ENCODE data around the gene SLC39A12. TPM values are rescaled to one million over a fixed set of nuclear protein-coding genes. Genes with fewer than 3 reads are reported as not detected.

The SLC39A12 gene
- total RNA-seq, 4 donors from 2014 or later = 0.11 TPM; not detected in 3

GRCh38 chr10:18068401-18068800 is 116.7 kb downstream of the SLC39A12 start:
- TF ChIP-seq POLR2A (IDR thresholded peaks at IDR 0.05) (no peak), CTCF (IDR thresholded peaks at IDR 0.05) (no peak)
- no peaks in the 10 kb centered on the region for H3K4me1 ChIP-seq
- H3K27ac ChIP-seq = no peak overlapping the region
- H3K4me3 ChIP-seq (replicated peaks in 1 of 3) = no peak overlapping the region
- DNase-seq = no peak
- intact Hi-C loops (cut with DNase I) = no loop called here
- no peaks in the 10 kb centered on the region for H3K36me3 ChIP-seq
- 75 to 77% methylated on average over 4 of the region's 4 CpGs for WGBS, 2 donors
- H3K27me3 ChIP-seq = no peaks in the 10 kb centered on the region
- no peaks in the 10 kb centered on the region for H3K9me3 ChIP-seq

- Histone ChIP-seq H3K4me1 (no peaks in the 10 kb centered on the region), H3K9me3 (no peaks in the 10 kb centered on the region), H3K36me3 (no peaks in the 10 kb centered on the region), H3K27ac (no peak overlapping the region), H3K27me3 (no peaks in the 10 kb centered on the region), H3K4me3 (replicated peaks in 1 of 3) (no peak overlapping the region)
- WGBS, 2 donors = 90% methylated on average over 2 of the region's 2 CpGs
- no peak for DNase-seq
- intact Hi-C loops (cut with DNase I) = no loop called here
- TF ChIP-seq CTCF (IDR thresholded peaks at IDR 0.05) (no peak), POLR2A (IDR thresholded peaks at IDR 0.05) (no peak)
Measured at GRCh38 chr10:18071591-18071990, 119.9 kb downstream of the SLC39A12 start.

- Histone ChIP-seq H3K36me3 (no peaks in the 10 kb centered on the region), H3K4me3 (replicated peaks in 1 of 3) (no peak overlapping the region), H3K27ac (no peak overlapping the region), H3K9me3 (no peaks in the 10 kb centered on the region), H3K27me3 (no peaks in the 10 kb centered on the region), H3K4me1 (no peaks in the 10 kb centered on the region)
- TF ChIP-seq CTCF (IDR thresholded peaks at IDR 0.05) = no peak
- TF ChIP-seq POLR2A (IDR thresholded peaks at IDR 0.05) = no peak
- 76 to 79% methylated on average over 3 of the region's 3 CpGs for WGBS, 2 donors
- intact Hi-C loops (cut with DNase I) = no loop called here
- no peak for DNase-seq
Measured at GRCh38 chr10:18073314-18073713, 121.6 kb downstream of the SLC39A12 start.

GRCh38 chr10:18075881-18076280 is 124.2 kb downstream of the SLC39A12 start:
- Histone ChIP-seq H3K9me3 (no peaks in the 10 kb centered on the region), H3K27ac (no peak overlapping the region), H3K36me3 (no peaks in the 10 kb centered on the region), H3K4me1 (no peaks in the 10 kb centered on the region), H3K27me3 (no peaks in the 10 kb centered on the region), H3K4me3 (replicated peaks in 1 of 3) (no peak overlapping the region)
- 84 to 87% methylated on average over 3 of the region's 3 CpGs for WGBS, 2 donors
- intact Hi-C loops (cut with DNase I) = no loop called here
- no peak for TF ChIP-seq CTCF (IDR thresholded peaks at IDR 0.05)
- no peak for TF ChIP-seq POLR2A (IDR thresholded peaks at IDR 0.05)
- no peak for DNase-seq

GRCh38 chr10:18079665-18080295 is 128.1 kb downstream of the SLC39A12 start:
- intact Hi-C loops (cut with DNase I) = no loop called here

More at GRCh38 chr10:18079665-18080295, 128.1 kb downstream of the SLC39A12 start:
- H3K4me3 ChIP-seq (replicated peaks in 1 of 3) = no peak overlapping the region
- 82 to 88% methylated on average over 1 of the region's 1 CpG for WGBS, 2 donors
- H3K9me3 ChIP-seq = no peaks in the 10 kb centered on the region
- H3K36me3 ChIP-seq = no peaks in the 10 kb centered on the region
- H3K27ac ChIP-seq = no peak overlapping the region
- no peak for DNase-seq
- H3K27me3 ChIP-seq = no peaks in the 10 kb centered on the region
- H3K4me1 ChIP-seq = no peaks in the 10 kb centered on the region
- no peak for TF ChIP-seq CTCF (IDR thresholded peaks at IDR 0.05)
- no peak for TF ChIP-seq POLR2A (IDR thresholded peaks at IDR 0.05)

Measured in thyroid gland (tissue), 4 donors.